Keratinocyte (primary cell): ENCODE results near the gene RAPGEF3. TPM values are rescaled to one million over a fixed set of nuclear protein-coding genes. Genes with fewer than 3 reads are reported as not detected.

Experiments
- DNase-seq: peaks from one replicate; pipeline ENCODE4 v3.0.0-alpha.2; 2011; ENCODE audit warnings: low read depth, missing footprints, low spot score
- FAIRE-seq: peaks from 2 replicates; lab custom pipeline; 2011; peaks lifted over from hg19 to GRCh38; lab: Jason Lieb, UNC
- H2AFZ ChIP-seq: 2 replicates; pipeline ENCODE4 v1.6.0; 2012; ENCODE audit warnings: low read length, control low read depth, inconsistent platforms; ENCODE audit not compliant: control insufficient read depth
- H3K27ac ChIP-seq: 2 replicates; pipeline ENCODE4 v1.5.1; 2011; ENCODE audit warnings: low read length; ENCODE audit not compliant: control insufficient read depth, insufficient read depth
- H3K27me3 ChIP-seq: 3 replicates; pipeline ENCODE4 v1.6.0; 2011; ENCODE audit warnings: low read length; ENCODE audit not compliant: control insufficient read depth, insufficient read depth; ENCODE audit errors: extremely low read depth
- H3K36me3 ChIP-seq, 2 experiments: 2 replicates in 1 of 2; 3 replicates in 1 of 2; pipeline ENCODE4 v1.5.1; 2011; ENCODE audit warnings: low read length in 2 of 2, mild to moderate bottlenecking in 1 of 2; ENCODE audit not compliant: control insufficient read depth in 2 of 2, insufficient read depth in 2 of 2; ENCODE audit errors: extremely low read depth in 1 of 2
- H3K4me1 ChIP-seq: 3 replicates; pipeline ENCODE4 v1.5.1; 2011; ENCODE audit warnings: low read length; ENCODE audit not compliant: control insufficient read depth, insufficient read depth; ENCODE audit errors: extremely low read depth
- H3K4me2 ChIP-seq: 3 replicates; pipeline ENCODE4 v1.6.0; 2011; ENCODE audit warnings: low read depth, low read length; ENCODE audit not compliant: control insufficient read depth, insufficient read depth; ENCODE audit errors: extremely low read depth
- H3K4me3 ChIP-seq, 3 experiments: fragments of 200-600 bp in 1 of 3; sonication (generic) in 1 of 3; 2 replicates in 2 of 3; 3 replicates in 1 of 3; pipeline ENCODE4 v1.5.1; 2011 to 2016; ENCODE audit warnings: low read length in 3 of 3, mild to moderate bottlenecking in 3 of 3, control low read depth in 2 of 3, inconsistent platforms in 1 of 3, low read depth in 1 of 3, mixed read lengths in 1 of 3, mixed run types in 1 of 3, moderate library complexity in 1 of 3; ENCODE audit not compliant: control insufficient read depth in 2 of 3, insufficient read depth in 2 of 3; ENCODE audit errors: extremely low read depth in 1 of 3
- H3K79me2 ChIP-seq: 2 replicates; pipeline ENCODE4 v1.6.0; 2012; ENCODE audit warnings: low read length; ENCODE audit not compliant: control insufficient read depth, insufficient read depth
- H3K9ac ChIP-seq: 3 replicates; pipeline ENCODE4 v1.6.0; 2011; ENCODE audit warnings: low read length; ENCODE audit not compliant: control insufficient read depth, insufficient read depth; ENCODE audit errors: extremely low read depth
- H3K9me1 ChIP-seq: 3 replicates; pipeline ENCODE4 v1.6.0; 2011; ENCODE audit warnings: low read length; ENCODE audit not compliant: control insufficient read depth, insufficient read depth; ENCODE audit errors: extremely low read depth
- H3K9me3 ChIP-seq: 2 replicates; pipeline ENCODE4 v1.5.1; 2012; ENCODE audit warnings: low read depth, low read length; ENCODE audit not compliant: control insufficient read depth
- H4K20me1 ChIP-seq: 3 replicates; pipeline ENCODE4 v1.6.0; 2011; ENCODE audit warnings: low read length; ENCODE audit not compliant: control insufficient read depth, insufficient read depth; ENCODE audit errors: extremely low read depth
- CTCF ChIP-seq, 3 experiments: IDR thresholded peaks in 1 of 3; conservative IDR thresholded peaks in 1 of 3; optimal IDR thresholded peaks in 1 of 3; 2 replicates in 2 of 3; 3 replicates in 1 of 3; pipeline versions ENCODE3 to v1.5.1; 2011; ENCODE audit warnings: low read length in 3 of 3, mild to moderate bottlenecking in 3 of 3, moderate library complexity in 2 of 3, control low read depth in 1 of 3, inconsistent platforms in 1 of 3; ENCODE audit not compliant: insufficient read depth in 2 of 3; ENCODE audit errors: extremely low read depth in 1 of 3
- EZH2 ChIP-seq: IDR thresholded peaks from one replicate; pipeline ENCODE4 v1.6.1; 2012; ENCODE audit warnings: inconsistent platforms, mild to moderate bottlenecking, low read length, moderate library complexity
- dilution Hi-C: fragments of 300-500 bp; cut with MboI; formaldehyde crosslinking; loops from one replicate; pipeline ENCODE4 v1.7.0; 2020; ENCODE audit warnings: low sequenced_read_pairs; ENCODE audit not compliant: extremely low pct_ligation_motif_present
- polyA plus RNA-seq, 5 experiments: library from polyadenylated mRNA; depleted of rRNA in 3 of 5; stranded (reverse) in 3 of 5; stranded (forward) in 1 of 5; unstranded in 1 of 5; fragments of >200 nt; gene quantifications; 1 replicate in 1 of 5; 2 replicates in 3 of 5; 3 replicates in 1 of 5; pipeline versions ENCODE4 v1.2.1 to v1.2.3, GENCODE V29; 2011 to 2012; ENCODE audit warnings: missing spikeins in 2 of 5, low read depth in 1 of 5, low replicate concordance in 1 of 5

Gene RAPGEF3
- polyA plus RNA-seq, 1 donor (not counting 4 experiments of a cell fraction or from before 2014, with no cell fraction given) = 5.1 TPM

- Histone ChIP-seq H3K9me1 (peaks cover 3% of the 10 kb centered on the region), H3K4me1 (peaks cover 43% of the 10 kb centered on the region), H3K27me3 (no peaks in the 10 kb centered on the region), H3K9me3 (no peaks in the 10 kb centered on the region), H3K9ac (peak overlapping the region; percentile 73), H3K36me3 (peaks cover 2 to 4% of the 10 kb centered on the region in 2 experiments), H3K4me2 (peak overlapping the region; percentile 89), H4K20me1 (no peaks in the 10 kb centered on the region), H3K27ac (peak overlapping the region; percentile 18), H3K4me3 (peak overlapping the region; percentile 61 to 85 (median 80)), H3K79me2 (peaks cover 15% of the 10 kb centered on the region), H2AFZ (peak overlapping the region; percentile 80)
- FAIRE-seq (no peak), DNase-seq (no peak)
- dilution Hi-C loops = no loop called here
- no peak for TF ChIP-seq EZH2
These were observed 15.3 kb upstream of the RAPGEF3 start for GRCh38 chr12:47773858-47774580.

DNA sequence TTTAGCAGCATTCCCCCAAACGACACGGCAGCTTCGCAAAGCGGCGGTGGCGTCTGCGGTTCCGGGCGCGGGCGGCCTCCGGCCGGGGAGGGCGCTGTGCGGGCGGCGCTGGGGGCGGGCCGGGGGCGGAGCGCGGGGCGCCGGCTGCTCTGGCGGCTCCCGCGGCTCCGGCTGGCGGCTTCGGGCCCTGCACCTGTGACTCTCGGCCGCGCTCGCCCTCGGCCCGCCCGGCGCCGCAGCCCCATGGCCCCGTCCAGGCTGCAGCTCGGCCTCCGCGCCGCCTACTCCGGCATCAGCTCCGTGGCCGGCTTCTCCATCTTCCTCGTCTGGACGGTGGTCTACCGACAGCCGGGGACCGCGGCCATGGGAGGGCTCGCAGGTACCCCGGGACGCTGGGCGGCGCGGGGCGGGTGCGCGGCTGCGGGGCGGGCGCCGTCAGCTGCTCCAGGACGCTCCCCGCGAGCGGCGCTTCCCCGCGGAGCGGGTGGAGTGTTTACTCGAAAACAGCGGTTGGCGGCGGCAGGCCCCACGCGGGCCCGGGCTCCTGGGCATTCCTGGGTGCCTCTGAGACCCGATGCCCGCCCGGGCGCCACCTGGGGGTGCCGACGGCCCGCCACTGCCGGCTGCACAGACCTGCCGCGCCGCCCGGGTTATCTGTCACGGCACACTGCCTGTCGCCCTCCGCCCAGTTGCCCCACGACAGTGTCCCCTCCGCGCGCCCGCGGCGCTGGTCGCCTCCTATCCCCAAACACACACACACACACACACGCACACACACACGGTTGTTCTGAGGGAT, 14.6 kb upstream of the RAPGEF3 start, which contains the start of gene SLC48A1:
Gene SLC48A1, plus strand, starts transcription at position 177 of the 796 bp plus-strand sequence. Its CDS starts 67 bp downstream, at position 244.
- peak within 1 kb of the TSS; percentile 24 for H3K27ac ChIP-seq
- H3K9ac ChIP-seq = peak within 1 kb of the TSS; percentile 73
- no peaks in the 10 kb centered on the region for H3K9me3 ChIP-seq
- no peak for DNase-seq
- H4K20me1 ChIP-seq = no peaks in the 10 kb centered on the region
- FAIRE-seq = no peak
- H2AFZ ChIP-seq = peak within 1 kb of the TSS; percentile 80
- H3K4me3 ChIP-seq = peak within 1 kb of the TSS; percentile 61 to 85 (median 80)
- H3K27me3 ChIP-seq = no peaks in the 10 kb centered on the region
- H3K79me2 ChIP-seq = peaks cover 15% of the 10 kb centered on the region
- peaks cover 50% of the 10 kb centered on the region for H3K4me1 ChIP-seq
- peaks cover 2 to 4% of the 10 kb centered on the region in 2 experiments for H3K36me3 ChIP-seq
- peak within 1 kb of the TSS; percentile 89 for H3K4me2 ChIP-seq
- dilution Hi-C loops = no loop called here
- peaks cover 3% of the 10 kb centered on the region for H3K9me1 ChIP-seq
- TF ChIP-seq EZH2 (no peak), CTCF (optimal IDR thresholded peaks at IDR 0.05 in 1 of 3, IDR thresholded peaks at IDR 0.05 in 1 of 3, conservative IDR thresholded peaks at IDR 0.05 in 1 of 3; ENCODE audit: extremely low read depth in 1 of 3, insufficient read depth in 2 of 3, low read length in 3 of 3) (peak; percentile 25 to 53 (median 46))
